NCI-H510A (cell line): ENCODE measurements around the gene LRRC43.
A peak's percentile ranks its signal among the peaks of the same experiment; 100 is the strongest.

Source experiments
- DNase-seq: peaks from one replicate; lab custom pipeline; 2025; lab: John Stamatoyannopoulos, UW

LRRC43 gene, protein sequence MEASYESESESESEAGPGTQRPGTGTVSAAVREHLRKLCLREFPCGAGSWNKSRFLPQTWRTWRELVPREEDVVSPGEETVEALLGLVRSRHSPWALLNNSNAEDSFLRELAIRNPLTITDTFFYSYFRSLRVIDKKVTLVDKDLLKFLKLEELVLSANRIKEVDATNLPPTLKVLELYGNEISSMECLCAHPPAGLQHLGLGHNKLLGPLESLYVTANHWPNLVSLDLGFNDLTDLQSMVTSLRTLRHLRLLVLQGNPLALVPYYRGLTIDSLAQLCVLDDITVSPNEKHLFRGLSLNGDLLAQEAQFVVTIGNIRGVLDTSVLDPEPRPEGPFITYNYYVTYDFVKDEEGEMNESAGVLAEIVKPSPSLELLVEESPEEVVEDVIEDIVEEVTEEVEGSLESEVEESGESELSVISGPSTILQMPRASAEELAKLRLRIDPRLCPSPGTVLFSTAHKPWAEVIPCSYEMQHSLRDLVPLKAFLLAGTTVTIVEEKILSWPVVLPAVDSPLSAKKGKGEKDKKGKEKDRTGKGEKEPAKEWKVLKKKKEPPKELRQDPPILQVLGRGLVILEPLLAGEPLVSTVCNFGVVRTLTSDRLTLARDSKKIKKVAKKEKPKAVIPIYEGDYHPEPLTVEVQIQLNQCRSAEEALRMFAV

GRCh38 chr12:122182887-122183587 lies at the start of gene LRRC43:
Gene LRRC43 (plus strand): TSS chr12:122183123. CDS start chr12:122183145, 22 bp downstream.
- DNase-seq: peak; percentile 73

- DNase-seq: no peak
Observed at GRCh38 chr12:122133192-122133950, 49.6 kb upstream of the LRRC43 start.

DNA sequence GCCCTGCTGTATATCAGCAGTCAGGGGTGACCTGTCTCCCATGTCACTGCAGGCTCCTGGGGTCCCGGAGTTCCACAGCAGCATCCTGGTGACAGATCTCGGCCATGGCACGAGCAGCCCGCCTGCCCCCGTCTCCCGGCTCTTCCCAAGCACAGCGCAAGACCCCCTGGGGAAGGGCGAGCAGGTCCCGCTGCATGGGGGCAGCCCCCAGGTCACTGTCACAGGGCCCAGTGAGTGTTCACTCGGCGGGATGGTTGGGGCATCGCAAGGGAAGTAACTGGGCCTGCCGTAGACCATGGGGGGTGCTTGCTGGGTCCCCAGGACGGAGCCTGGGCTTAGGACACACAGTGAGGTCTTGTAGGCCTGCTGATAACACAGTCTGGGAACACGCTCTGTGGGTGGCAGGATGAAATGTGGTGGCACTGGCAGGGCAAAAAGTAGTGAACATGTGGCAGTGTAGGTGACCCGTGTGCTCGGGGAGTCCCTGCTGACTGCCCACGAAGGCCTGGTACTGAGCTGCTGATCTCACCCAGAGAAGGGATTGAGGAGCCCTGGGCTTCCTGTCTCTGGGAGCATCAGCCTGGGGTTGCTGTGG lies 47.4 kb upstream of the LRRC43 start:
- DNase-seq: no peak

GRCh38 chr12:122137229-122137628 lies 45.7 kb upstream of the LRRC43 start:
- DNase-seq: peak; percentile 22

- peak; percentile 83 for DNase-seq
Observed at GRCh38 chr12:122137681-122138080, 45.2 kb upstream of the LRRC43 start.

DNA sequence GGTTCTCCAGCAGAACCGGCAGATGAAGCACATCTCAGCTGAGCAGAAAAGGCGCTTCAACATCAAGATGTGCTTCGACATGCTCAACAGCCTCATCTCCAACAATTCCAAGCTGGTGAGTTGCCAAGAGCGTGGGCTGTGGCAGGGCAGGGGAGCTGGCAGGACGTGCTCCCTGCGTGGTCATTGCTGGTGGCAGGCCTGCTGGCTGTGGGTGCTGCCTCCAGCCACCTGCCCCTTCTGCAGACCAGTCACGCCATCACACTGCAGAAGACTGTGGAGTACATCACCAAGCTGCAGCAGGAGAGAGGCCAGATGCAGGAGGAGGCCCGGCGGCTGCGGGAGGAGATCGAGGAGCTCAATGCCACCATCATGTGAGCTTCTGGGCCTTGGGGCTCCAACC lies 44.7 kb upstream of the LRRC43 start:
- DNase-seq: no peak

GRCh38 chr12:122138616-122139015 lies 44.3 kb upstream of the LRRC43 start:
- DNase-seq: no peak

- DNase-seq: peak; percentile 42
Observed at GRCh38 chr12:122139266-122139665, 43.7 kb upstream of the LRRC43 start.

GRCh38 chr12:122139941-122140340 lies 43.0 kb upstream of the LRRC43 start:
- no peak for DNase-seq

- no peak for DNase-seq
Observed at GRCh38 chr12:122140467-122141257, 42.3 kb upstream of the LRRC43 start.

DNA sequence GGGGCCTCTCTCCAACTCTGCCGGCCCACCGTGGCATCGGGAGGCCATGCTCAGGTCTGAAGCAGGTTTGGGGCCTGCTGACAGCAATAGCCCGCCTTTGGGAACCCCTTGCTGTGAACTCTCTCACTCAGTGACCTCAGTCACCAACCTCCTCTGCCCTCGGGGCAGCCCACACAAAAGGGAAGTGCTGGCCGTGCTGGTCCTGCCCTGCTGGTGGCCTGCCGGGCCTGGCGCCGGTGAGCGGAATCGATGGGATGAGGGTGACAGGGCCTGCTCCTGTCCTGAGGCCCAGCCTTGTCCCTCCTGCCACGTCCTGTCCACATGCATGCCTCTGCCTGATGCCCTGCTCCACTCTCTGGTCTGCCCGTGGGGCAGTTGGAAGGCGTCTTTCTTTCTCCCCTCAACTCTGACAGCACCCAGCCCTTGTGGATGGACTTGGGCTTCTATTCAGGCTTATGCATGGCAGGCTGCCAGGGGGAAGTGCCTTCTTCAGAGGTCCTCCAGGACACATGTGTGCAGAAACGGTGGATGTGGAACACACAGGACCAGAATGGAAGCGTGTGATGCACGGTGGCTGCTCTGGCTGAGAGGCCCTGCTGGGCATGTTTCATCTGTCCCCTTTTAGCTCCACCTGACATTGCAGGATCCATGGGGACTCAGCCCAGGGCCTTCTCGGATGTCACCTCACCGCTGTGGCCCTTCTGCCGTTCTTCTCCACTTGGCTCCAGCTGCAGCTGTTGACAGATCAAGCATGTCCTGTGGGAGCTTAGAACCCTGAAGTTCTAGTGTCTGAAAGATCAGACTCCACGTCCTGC lies 40.8 kb upstream of the LRRC43 start:
- DNase-seq: no peak

DNA sequence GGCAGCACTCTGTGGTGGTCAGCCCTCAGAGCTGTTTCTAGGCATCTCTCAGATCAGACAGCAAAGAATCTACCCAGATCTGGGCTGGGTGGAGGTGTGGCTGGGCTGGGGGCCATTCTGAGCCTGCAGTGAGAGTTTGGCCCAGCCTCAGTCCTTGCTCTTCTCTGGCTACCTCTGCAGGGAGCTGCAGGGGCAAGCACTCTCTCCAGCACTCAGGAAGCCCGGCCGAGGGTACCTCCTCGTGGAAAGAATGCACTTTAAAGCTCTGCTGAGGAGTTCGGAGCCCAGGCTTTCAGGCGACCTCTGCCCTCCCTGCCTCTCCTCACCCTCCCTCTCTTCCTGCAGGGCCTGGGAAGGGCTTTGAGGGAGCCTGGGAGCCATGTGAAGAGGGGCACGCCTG lies 40.1 kb upstream of the LRRC43 start:
- DNase-seq: no peak

GRCh38 chr12:122144885-122145284 lies 38.0 kb upstream of the LRRC43 start:
- no peak for DNase-seq

GRCh38 chr12:122145505-122146330 lies 37.2 kb upstream of the LRRC43 start:
- no peak for DNase-seq

DNA sequence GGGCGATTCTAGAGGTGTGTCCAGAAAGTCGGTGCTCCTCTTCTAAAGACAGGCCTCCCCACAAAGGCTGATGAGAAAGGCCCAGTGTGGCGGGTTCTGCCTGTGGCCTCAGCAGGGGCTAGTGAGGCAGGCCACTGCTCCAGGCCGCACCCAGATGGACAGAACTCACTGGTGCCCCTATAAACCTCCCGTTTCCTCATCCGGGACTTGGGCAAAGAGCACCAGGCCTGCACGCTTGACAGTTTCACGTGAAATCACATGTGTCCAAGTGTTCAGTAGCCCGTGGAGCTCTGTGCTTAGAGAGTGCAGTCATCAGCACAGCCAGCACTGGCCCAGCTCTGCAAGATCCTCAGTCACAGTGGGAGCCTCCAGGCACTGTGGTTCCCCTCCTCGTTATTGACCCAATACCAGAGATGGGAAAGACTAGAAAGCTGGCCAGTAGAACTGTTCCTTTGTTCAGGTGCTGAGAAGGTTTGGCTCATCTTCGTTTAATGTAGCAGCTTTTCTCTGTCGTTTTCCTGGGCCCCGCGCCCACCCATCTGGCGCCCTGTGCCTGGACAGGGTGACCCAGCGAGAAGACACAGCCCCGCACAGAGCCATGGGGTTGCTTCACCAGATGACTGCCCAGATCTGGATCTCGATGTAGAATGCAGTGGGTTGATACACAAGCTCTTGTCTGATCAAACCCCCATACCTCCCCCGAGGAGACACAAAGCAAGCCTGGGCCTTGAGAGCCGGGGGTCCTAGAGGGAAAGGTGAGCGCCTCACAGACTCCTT lies 35.2 kb upstream of the LRRC43 start:
- no peak for DNase-seq

- no peak for DNase-seq
Observed at GRCh38 chr12:122148657-122149056, 34.3 kb upstream of the LRRC43 start.

- no peak for DNase-seq
Observed at GRCh38 chr12:122150127-122150681, 32.7 kb upstream of the LRRC43 start.

- no peak for DNase-seq
Observed at GRCh38 chr12:122152754-122153153, 30.2 kb upstream of the LRRC43 start.
